GM19240 (cell line): Measurements from ENCODE around the gene VTI1A.

ENCODE experiments used
- DNase-seq: peaks from one replicate; pipeline ENCODE4 v3.0.0; 2011; ENCODE audit warnings: low spot score; ENCODE audit not compliant: insufficient read length

VTI1A gene

DNA sequence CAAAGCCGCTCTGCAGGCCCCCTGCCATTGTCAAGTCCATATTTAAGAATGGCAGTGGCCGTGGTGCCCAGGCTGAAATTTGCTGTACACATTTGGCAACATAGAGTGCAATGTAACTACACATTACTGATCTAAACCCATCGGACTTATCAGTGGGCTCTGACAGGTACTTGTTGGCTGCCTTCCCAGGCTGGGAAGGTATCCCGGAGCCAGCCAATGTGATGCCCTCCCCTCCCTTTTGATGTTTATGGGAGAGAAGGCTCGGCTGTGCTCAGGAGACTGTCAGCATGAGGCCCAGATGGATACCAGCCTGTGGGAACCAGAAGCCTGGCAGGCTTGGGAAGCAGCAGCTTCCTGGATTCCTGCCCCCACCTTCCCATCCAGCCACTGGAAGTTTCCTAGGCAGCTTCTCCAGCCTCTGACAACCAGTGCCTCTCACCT is 357.0 kb downstream of the VTI1A start:
- DNase-seq, result no peak

DNA sequence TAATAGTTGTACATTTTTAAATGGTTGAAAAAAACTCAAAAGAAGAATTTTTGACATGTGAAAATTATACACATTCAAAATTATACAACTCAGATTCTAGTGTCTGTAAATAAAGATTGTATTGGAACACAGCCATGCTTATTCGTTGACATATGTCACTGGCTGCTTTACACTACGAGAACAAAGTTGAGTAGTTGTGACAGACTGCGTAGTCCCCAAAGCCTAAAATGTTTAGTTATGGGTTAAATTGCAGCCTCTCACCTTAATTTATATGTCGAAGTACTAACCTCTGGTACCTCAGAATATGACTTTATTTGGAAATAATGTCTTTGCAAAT is 358.2 kb downstream of the VTI1A start:
- DNase-seq, result no peak

- no peak for DNase-seq
Observed at GRCh38 chr10:112805701-112806100, 358.7 kb downstream of the VTI1A start.

DNA sequence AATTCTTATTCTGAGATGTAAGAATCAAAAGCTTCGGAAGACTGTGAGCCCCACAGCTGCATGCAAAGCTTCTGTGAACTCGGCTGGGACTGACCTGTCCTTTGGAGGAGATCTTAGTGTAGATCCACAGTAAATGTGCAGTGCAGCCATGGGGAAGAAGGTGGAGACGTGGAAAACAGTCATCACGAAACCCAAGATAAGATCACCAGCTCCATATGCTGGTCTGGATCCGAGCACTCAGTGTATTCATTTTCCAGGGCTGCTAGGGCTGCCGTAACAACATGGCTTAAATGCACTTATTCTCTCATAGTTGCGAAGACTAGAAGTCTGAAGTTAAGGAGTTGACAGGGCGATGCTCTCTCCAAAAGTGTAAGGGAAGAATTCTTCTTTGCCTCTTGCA is 360.0 kb downstream of the VTI1A start:
- DNase-seq, result no peak

DNA sequence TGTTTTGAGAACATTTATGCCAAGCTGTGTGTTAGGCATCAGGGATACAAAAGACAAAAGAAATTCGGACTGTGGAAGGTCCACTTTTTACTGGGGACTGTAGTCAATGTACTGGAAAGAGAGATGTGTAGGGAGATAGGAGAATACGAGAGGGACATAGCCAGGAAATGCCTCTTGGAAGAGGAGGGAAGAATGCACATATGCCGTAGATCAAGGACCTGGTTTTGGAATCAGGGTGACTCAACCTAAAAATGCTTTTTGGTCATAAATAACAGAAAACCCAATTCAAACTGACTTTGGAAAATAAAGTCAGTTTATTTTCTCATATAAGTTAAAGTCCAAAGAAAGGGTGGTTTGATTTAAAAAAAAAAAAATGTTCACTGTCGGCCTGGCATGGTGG is 362.7 kb downstream of the VTI1A start:
- no peak for DNase-seq

DNA sequence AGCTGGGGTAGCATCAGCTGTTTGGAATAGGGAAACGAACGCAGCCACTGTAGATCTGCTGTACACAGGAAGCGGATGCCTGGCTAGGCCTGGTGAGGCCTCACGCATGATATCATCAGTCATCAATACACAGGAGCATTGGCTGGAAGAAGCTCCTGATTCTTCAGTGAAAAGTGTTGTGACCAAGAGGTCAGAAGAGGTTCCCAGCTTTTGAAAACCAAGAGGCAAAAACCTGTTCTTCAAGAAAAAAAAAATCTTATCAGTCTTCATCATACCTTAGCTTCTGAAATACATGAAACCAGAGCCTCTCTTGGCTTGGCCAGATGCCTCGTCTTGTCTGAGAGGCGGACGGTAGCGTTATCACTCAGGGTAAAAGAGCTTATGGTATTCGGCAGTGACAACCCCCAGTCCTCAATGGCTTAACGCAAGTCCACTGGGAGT is 363.7 kb downstream of the VTI1A start:
- DNase-seq, result no peak

- no peak for DNase-seq
Observed at GRCh38 chr10:112811741-112812551, 364.9 kb downstream of the VTI1A start.

- no peak for DNase-seq
Observed at GRCh38 chr10:112812586-112812985, 365.6 kb downstream of the VTI1A start.

DNA sequence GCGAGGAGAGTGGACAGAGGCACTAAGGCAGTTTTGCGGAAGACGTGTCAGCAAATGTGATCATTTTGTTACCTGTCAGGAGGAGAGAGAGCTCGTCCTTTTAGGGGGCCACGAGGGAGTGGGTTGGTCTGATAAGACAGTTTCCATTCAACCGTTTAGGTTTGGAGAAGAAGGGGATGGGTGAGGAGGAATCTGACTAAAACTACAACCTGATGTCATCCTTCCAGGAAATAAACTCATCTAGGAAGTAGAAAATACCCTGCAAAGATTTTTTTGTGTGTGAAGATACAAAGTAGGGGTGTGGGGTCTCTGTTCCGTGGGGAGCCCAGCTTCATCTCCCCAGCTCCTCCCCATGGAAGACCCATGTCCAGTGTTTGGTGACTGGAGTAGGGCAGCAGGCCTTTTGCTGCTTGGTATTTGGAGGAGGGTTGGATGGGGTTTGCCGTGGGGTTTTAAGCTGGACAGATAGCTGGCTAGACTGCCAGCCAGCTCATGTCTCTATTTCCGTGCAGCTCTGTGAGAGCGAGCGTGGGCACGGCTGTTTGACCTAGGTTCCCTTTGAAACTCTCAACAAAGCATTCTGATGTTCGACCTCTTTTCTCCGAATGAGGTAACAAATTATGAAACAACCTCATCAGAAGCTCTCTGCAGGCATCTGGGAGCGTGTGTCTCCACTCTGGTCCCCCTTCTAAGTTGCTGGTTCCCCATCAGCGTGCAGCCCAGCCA is 367.0 kb downstream of the VTI1A start:
- no peak for DNase-seq

- DNase-seq, result no peak
Observed at GRCh38 chr10:112815269-112816032, 368.4 kb downstream of the VTI1A start.

GRCh38 chr10:112816033-112816430 is 369.0 kb downstream of the VTI1A start:
- no peak for DNase-seq

DNA sequence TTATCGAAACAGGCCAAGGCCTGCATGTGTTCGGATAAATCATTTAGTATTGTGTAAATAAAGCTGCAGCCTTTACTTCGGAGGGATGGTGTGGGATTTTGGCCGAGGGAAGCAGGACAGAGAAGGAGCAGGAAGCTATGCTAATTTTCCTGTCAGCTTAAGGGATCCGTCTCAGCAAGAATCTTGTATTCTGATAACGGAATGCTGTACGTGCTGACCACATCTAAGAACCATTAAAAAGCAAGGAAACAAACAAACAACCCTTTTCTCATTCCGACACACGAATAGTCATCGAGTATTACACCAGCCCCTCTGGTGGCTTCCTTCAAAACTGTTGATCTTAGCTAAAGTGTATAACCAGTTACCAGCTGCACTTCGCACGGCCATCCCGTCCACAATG is 369.9 kb downstream of the VTI1A start:
- DNase-seq, result no peak

GRCh38 chr10:112817981-112818777 is 371.2 kb downstream of the VTI1A start:
- no peak for DNase-seq

DNA sequence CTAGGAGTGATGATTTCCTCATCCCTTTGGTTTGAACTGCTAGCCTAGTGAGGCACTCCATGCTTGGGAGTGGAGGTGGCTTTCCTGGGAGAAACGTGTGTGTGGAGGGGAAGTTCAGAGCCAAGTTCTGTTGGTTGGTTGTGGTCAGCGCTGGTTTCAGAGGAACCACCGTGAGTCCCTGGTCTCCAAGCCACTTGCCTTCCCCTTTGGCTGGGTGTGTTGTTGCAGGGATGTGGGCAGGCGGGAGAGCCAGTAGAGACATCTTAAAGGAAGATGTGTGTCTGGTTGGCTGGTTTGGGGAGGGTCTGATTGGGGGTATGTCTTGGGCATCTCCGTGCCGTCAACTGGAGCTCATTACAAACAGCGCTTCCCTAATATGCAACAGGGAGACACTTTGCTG is 372.2 kb downstream of the VTI1A start:
- DNase-seq, result no peak

DNA sequence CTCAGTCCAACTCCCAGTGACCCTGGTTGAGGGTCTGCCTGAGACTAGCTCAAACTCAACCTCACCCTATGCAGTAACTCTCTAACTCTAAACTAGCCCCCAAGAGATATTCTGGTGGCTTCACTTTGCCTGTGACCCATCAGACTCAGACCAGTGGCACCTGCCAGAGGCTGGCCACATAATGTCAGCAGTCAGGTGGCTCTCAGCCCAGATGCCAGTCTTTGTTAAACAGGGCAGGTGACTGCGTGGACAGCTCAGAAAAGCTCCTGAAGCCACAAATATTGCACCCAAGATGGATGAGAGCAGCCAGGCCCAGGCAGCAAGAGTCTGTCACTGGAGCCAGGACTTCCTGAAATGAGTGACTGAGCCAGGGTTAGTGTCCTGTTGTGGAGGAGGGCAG is 373.3 kb downstream of the VTI1A start:
- no peak for DNase-seq

DNA sequence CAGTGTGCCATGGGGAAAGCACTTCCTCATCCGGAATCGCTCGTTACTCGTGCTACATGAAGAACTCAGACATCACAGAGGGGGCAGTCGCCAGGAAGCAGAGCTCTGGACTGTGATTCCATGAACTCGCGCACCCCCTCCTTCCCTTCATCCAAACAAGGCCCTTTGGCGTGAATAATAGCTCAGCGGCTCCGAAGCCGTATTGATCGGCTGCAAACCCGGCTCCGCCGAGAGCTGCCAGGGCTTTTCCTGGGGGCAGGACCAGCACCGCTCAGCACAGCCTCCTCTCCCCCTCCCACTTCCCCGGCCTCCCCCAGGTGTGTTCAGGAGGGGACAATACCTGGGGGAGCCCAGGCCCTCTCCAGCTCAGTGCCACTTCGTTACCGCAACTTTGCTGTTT is 374.0 kb downstream of the VTI1A start:
- DNase-seq, result no peak

DNA sequence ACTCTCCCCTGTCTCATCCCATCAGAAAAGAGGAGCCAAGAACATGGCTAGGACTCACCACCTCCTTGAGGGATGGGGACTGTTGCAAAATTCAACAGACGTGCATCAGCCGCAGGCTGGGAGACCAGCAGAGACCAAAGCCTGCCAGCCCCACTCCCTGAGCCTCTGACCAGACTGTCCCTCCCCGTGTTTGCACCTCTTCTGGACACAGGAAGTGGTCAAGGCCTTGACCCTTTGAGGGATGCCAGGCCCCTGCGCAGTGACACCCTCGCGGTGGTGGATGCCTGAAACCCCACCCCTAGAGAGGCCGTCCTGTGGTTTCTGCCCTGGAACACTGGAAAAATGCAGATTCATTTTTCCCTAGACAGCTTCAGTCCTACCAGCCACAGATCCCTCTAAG is 374.6 kb downstream of the VTI1A start:
- DNase-seq, result no peak

DNA sequence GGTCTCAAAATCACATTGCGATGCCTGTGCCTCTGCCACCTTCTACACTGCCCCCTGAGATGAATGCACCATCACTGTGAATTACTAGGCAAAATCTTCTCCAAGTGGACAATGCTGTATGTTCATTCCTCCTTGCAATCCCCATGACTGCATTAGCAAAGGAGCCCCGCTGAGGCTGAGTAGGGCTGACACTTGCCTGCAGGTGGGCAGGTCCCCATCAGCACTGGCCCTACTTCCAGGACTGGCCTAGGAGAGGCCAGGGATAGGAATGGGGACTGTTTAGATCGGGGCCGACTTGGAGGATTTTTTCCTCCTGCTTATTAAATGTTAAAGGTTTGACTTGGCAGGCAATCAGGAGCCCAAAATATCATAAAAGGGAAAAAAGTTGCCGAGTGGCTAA is 376.0 kb downstream of the VTI1A start:
- no peak for DNase-seq

- DNase-seq, result no peak
Observed at GRCh38 chr10:112823604-112824003, 376.6 kb downstream of the VTI1A start.

GRCh38 chr10:112826018-112826697 is 379.1 kb downstream of the VTI1A start:
- no peak for DNase-seq

GRCh38 chr10:112827086-112827485 is 380.1 kb downstream of the VTI1A start:
- DNase-seq, result no peak
